ENCODE data around the gene PRKD1. TPM values are rescaled to one million over a fixed set of nuclear protein-coding genes. Genes with fewer than 3 reads are reported as not detected.

Gene PRKD1
- total and polyA plus RNA-seq, 10 of the 15 experiments (the other 5 are each of a cell fraction or from before 2014, with no cell fraction given), result 0.02 to 0.56 TPM; not detected in 8

- H3K9ac ChIP-seq (ENCODE audit: control insufficient read depth, insufficient read depth, low read length), result no peak overlapping the region
- POLR2A ChIA-PET, result no interaction called here
- no peaks in the 10 kb centered on the region for H3K36me3 ChIP-seq (ENCODE audit: control insufficient read depth in 2 of 2, insufficient read depth in 2 of 2, low read length in 1 of 2)
- no peaks in the 10 kb centered on the region for H3K9me3 ChIP-seq (replicated peaks; ENCODE audit: control insufficient read depth, insufficient read depth, low read length)
- no peak overlapping the region for H2AFZ ChIP-seq (ENCODE audit: control insufficient read depth, low read depth, low read length)
- FAIRE-seq, result no peak
- BruUV-seq (replicated peaks), result no TSS peak
- H3K27me3 ChIP-seq (replicated peaks in 1 of 2; ENCODE audit: control insufficient read depth in 2 of 2, insufficient read depth in 2 of 2, low read length in 1 of 2), result no peaks in the 10 kb centered on the region
- SMC1A ChIA-PET (ENCODE audit: uncharacterized antibody, unreplicated experiment), result no interaction called here
- 62% methylated on average over 3 of the region's 3 CpGs for WGBS (ENCODE audit: insufficient coverage, insufficient replicate concordance, low lambda C conversion rate, missing lambda C conversion rate)
- no peaks in the 10 kb centered on the region for H4K20me1 ChIP-seq (ENCODE audit: control insufficient read depth, insufficient read depth)
- H3K4me1 ChIP-seq (ENCODE audit: control insufficient read depth, insufficient read depth, low read length), result no peaks in the 10 kb centered on the region
- CTCF ChIA-PET, result no interaction called here
- in situ Hi-C loops (cut with MboI), result no loop called here
- ATAC-seq, result no peak
- H3K4me2 ChIP-seq (ENCODE audit: control insufficient read depth, insufficient read depth), result no peak overlapping the region
- TF ChIP-seq SMAD1 (IDR thresholded peaks at IDR 0.05; ENCODE audit: low read depth, partially characterized antibody) (no peak), E4F1 (IDR thresholded peaks at IDR 0.05; ENCODE audit: borderline replicate concordance, partially characterized antibody) (no peak), USF1 (IDR thresholded peaks at IDR 0.05; ENCODE audit: borderline replicate concordance, extremely low read length, insufficient read depth, low read depth, low read length) (no peak), GATAD2B (conservative IDR thresholded peaks at IDR 0.05; ENCODE audit: low read depth) (no peak), CREB1 (IDR thresholded peaks at IDR 0.05; ENCODE audit: low read depth) (no peak), CEBPZ (IDR thresholded peaks at IDR 0.05; ENCODE audit: low read depth, low read length) (no peak), MEF2B (IDR thresholded peaks at IDR 0.05; ENCODE audit: partially characterized antibody, poor library complexity, severe bottlenecking) (no peak), E2F4 (IDR thresholded peaks at IDR 0.05; ENCODE audit: low read depth, low read length) (no peak), REST (IDR thresholded peaks at IDR 0.05; ENCODE audit: low read depth, low read length) (no peak), BCL11A (IDR thresholded peaks at IDR 0.05; ENCODE audit: low read depth, low read length) (no peak)
- H3K27ac ChIP-seq (ENCODE audit: control insufficient read depth, insufficient read depth), result no peak overlapping the region
- intact Hi-C loops (cut with micrococcal nuclease; ENCODE audit: unreplicated experiment), result no loop called here
- no peak overlapping the region for H3K4me3 ChIP-seq
- RAD21 ChIA-PET (ENCODE audit: unreplicated experiment), result no interaction called here
- no peak for DNase-seq (ENCODE audit: low read depth, low spot score)
- no peaks in the 10 kb centered on the region for H3K79me2 ChIP-seq (ENCODE audit: control insufficient read depth, insufficient read depth, low read length)
Measured at GRCh38 chr14:29743531-29743930, 184.1 kb downstream of the PRKD1 start.
